Measurements from ENCODE around the gene RNLS.

Gene RNLS

GRCh38 chr10:88244781-88245625 lies 338.1 kb downstream of the RNLS start:
- Histone ChIP-seq H3K36me3 (replicated peaks; ENCODE audit: low read depth, low read length) (no peaks in the 10 kb centered on the region), H3K27me3 (ENCODE audit: low read depth, low read length) (no peaks in the 10 kb centered on the region), H3K79me2 (ENCODE audit: low read length) (no peaks in the 10 kb centered on the region), H3K27ac (ENCODE audit: low read length) (no peak overlapping the region), H2AFZ (ENCODE audit: low read depth, low read length) (no peak overlapping the region), H3K4me2 (ENCODE audit: low read length) (no peak overlapping the region), H4K20me1 (ENCODE audit: insufficient read depth, low read length) (no peaks in the 10 kb centered on the region), H3K9me3 (ENCODE audit: insufficient read depth, low read length) (no peaks in the 10 kb centered on the region), H3K4me1 (ENCODE audit: low read length) (no peaks in the 10 kb centered on the region), H3K9ac (ENCODE audit: low read length) (no peak overlapping the region), H3K4me3 (ENCODE audit: low read length) (no peak overlapping the region)
- TF ChIP-seq EZH2phosphoT487 (IDR thresholded peaks at IDR 0.05; ENCODE audit: low read depth), result no peak
- TF ChIP-seq, protein P1, sequence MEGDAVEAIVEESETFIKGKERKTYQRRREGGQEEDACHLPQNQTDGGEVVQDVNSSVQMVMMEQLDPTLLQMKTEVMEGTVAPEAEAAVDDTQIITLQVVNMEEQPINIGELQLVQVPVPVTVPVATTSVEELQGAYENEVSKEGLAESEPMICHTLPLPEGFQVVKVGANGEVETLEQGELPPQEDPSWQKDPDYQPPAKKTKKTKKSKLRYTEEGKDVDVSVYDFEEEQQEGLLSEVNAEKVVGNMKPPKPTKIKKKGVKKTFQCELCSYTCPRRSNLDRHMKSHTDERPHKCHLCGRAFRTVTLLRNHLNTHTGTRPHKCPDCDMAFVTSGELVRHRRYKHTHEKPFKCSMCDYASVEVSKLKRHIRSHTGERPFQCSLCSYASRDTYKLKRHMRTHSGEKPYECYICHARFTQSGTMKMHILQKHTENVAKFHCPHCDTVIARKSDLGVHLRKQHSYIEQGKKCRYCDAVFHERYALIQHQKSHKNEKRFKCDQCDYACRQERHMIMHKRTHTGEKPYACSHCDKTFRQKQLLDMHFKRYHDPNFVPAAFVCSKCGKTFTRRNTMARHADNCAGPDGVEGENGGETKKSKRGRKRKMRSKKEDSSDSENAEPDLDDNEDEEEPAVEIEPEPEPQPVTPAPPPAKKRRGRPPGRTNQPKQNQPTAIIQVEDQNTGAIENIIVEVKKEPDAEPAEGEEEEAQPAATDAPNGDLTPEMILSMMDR (IDR thresholded peaks at IDR 0.05; ENCODE audit: low read depth, low read length), result no peak

- TF ChIP-seq EZH2phosphoT487 (IDR thresholded peaks at IDR 0.05; ENCODE audit: low read depth), result no peak
- TF ChIP-seq, protein P1 (IDR thresholded peaks at IDR 0.05; ENCODE audit: low read depth, low read length), result no peak
- Histone ChIP-seq H3K9me3 (ENCODE audit: insufficient read depth, low read length) (no peaks in the 10 kb centered on the region), H4K20me1 (ENCODE audit: insufficient read depth, low read length) (no peaks in the 10 kb centered on the region), H3K36me3 (replicated peaks; ENCODE audit: low read depth, low read length) (no peaks in the 10 kb centered on the region), H3K4me3 (ENCODE audit: low read length) (no peak overlapping the region), H3K9ac (ENCODE audit: low read length) (no peak overlapping the region), H2AFZ (ENCODE audit: low read depth, low read length) (no peak overlapping the region), H3K27ac (ENCODE audit: low read length) (no peak overlapping the region), H3K79me2 (ENCODE audit: low read length) (no peaks in the 10 kb centered on the region), H3K27me3 (ENCODE audit: low read depth, low read length) (no peaks in the 10 kb centered on the region), H3K4me2 (ENCODE audit: low read length) (no peak overlapping the region), H3K4me1 (ENCODE audit: low read length) (no peaks in the 10 kb centered on the region)
Observed at GRCh38 chr10:88243836-88244730, 339.0 kb downstream of the RNLS start.

- Histone ChIP-seq H3K9ac (ENCODE audit: low read length) (no peak overlapping the region), H4K20me1 (ENCODE audit: insufficient read depth, low read length) (no peaks in the 10 kb centered on the region), H3K9me3 (ENCODE audit: insufficient read depth, low read length) (no peaks in the 10 kb centered on the region), H3K4me3 (ENCODE audit: low read length) (no peak overlapping the region), H2AFZ (ENCODE audit: low read depth, low read length) (no peak overlapping the region), H3K27ac (ENCODE audit: low read length) (no peak overlapping the region), H3K4me2 (ENCODE audit: low read length) (no peak overlapping the region), H3K27me3 (ENCODE audit: low read depth, low read length) (no peaks in the 10 kb centered on the region), H3K79me2 (ENCODE audit: low read length) (no peaks in the 10 kb centered on the region), H3K4me1 (ENCODE audit: low read length) (no peaks in the 10 kb centered on the region), H3K36me3 (replicated peaks; ENCODE audit: low read depth, low read length) (no peaks in the 10 kb centered on the region)
- no peak for TF ChIP-seq EZH2phosphoT487 (IDR thresholded peaks at IDR 0.05; ENCODE audit: low read depth)
- TF ChIP-seq, protein P1 (IDR thresholded peaks at IDR 0.05; ENCODE audit: low read depth, low read length), result no peak
Observed at GRCh38 chr10:88243202-88243744, 339.8 kb downstream of the RNLS start.

GRCh38 chr10:88241501-88241900 lies 341.6 kb downstream of the RNLS start:
- Histone ChIP-seq H3K9me3 (ENCODE audit: insufficient read depth, low read length) (no peaks in the 10 kb centered on the region), H2AFZ (ENCODE audit: low read depth, low read length) (no peak overlapping the region), H3K36me3 (replicated peaks; ENCODE audit: low read depth, low read length) (no peaks in the 10 kb centered on the region), H3K4me1 (ENCODE audit: low read length) (no peaks in the 10 kb centered on the region), H3K9ac (ENCODE audit: low read length) (no peak overlapping the region), H3K4me2 (ENCODE audit: low read length) (no peak overlapping the region), H4K20me1 (ENCODE audit: insufficient read depth, low read length) (no peaks in the 10 kb centered on the region), H3K27ac (ENCODE audit: low read length) (no peak overlapping the region), H3K4me3 (ENCODE audit: low read length) (no peak overlapping the region), H3K27me3 (ENCODE audit: low read depth, low read length) (no peaks in the 10 kb centered on the region), H3K79me2 (ENCODE audit: low read length) (no peaks in the 10 kb centered on the region)
- TF ChIP-seq, protein P1 (IDR thresholded peaks at IDR 0.05; ENCODE audit: low read depth, low read length), result no peak
- TF ChIP-seq EZH2phosphoT487 (IDR thresholded peaks at IDR 0.05; ENCODE audit: low read depth), result no peak
